Gastrocnemius medialis (tissue), 4 donors: ENCODE measurements around the gene BRAF.

ENCODE experiments used
- CTCF ChIP-seq, 5 experiments: fragments of 450-650 bp in 3 of 5; fragments of 200-600 bp in 2 of 5; sonication (generic) in 2 of 5; IDR thresholded peaks in 4 of 5; conservative IDR thresholded peaks in 1 of 5; 1 replicate in 4 of 5; 2 replicates in 1 of 5; pipeline ENCODE4 v1.5.1; 2016 to 2019; ENCODE audit warnings: antibody characterized with exemption in 5 of 5, mild to moderate bottlenecking in 3 of 5, moderate library complexity in 3 of 5
- POLR2A ChIP-seq, 2 donors: fragments of 450-650 bp; IDR thresholded peaks; one replicate each; pipeline ENCODE4 v1.6.1; 2017; ENCODE audit warnings: antibody characterized with exemption in 2 of 2, mild to moderate bottlenecking in 2 of 2, moderate library complexity in 2 of 2

- no peak for TF ChIP-seq CTCF (IDR thresholded peaks at IDR 0.05 in 4 of 5, conservative IDR thresholded peaks at IDR 0.05 in 1 of 5)
- TF ChIP-seq POLR2A (IDR thresholded peaks at IDR 0.05): no peak
Observed at GRCh38 chr7:140671966-140672365, 252.8 kb downstream of the BRAF start.
